Lower lobe of right lung (tissue), 2 donors: Measurements from ENCODE around the gene RNASEH2B. TPM values are rescaled to one million over a fixed set of nuclear protein-coding genes. Genes with fewer than 3 reads are reported as not detected.

Experiments used
- ATAC-seq, 2 donors: fragments of 200-7000 bp; cut with Tn5 transposase; one replicate each; pipeline ENCODE4 v1.9.1; 2020 to 2022; ENCODE audit warnings: mild to moderate bottlenecking in 2 of 2, moderate library complexity in 2 of 2
- DNase-seq: peaks from one replicate; pipeline ENCODE4 v3.0.0-alpha.2; 2020
- H3K27ac ChIP-seq: fragments of 200-600 bp; one replicate; pipeline ENCODE4 v1.8.0; 2022
- H3K27me3 ChIP-seq: fragments of 200-600 bp; one replicate; pipeline ENCODE4 v1.8.0; 2022; ENCODE audit warnings: low read depth
- H3K36me3 ChIP-seq: fragments of 200-600 bp; one replicate; pipeline ENCODE4 v1.8.0; 2022; ENCODE audit warnings: mild to moderate bottlenecking
- H3K4me1 ChIP-seq: fragments of 200-600 bp; one replicate; pipeline ENCODE4 v1.8.0; 2022
- H3K4me3 ChIP-seq: fragments of 200-600 bp; one replicate; pipeline ENCODE4 v1.8.0; 2022; ENCODE audit warnings: mild to moderate bottlenecking
- H3K9me3 ChIP-seq: fragments of 200-600 bp; one replicate; pipeline ENCODE4 v1.8.0; 2022
- CTCF ChIP-seq: fragments of 200-600 bp; IDR thresholded peaks from one replicate; pipeline ENCODE4 v1.8.0; 2022; ENCODE audit warnings: antibody characterized with exemption, mild to moderate bottlenecking
- intact Hi-C: fragments of 100-400 bp; cut with DNase I; formaldehyde crosslinking; loops from one replicate; pipeline ENCODE4 v1.11.0; 2022
- total RNA-seq: library from RNA; stranded (reverse); fragmentation: NEBNext Ultra II Directional; extraction: Animal tissue kit (Norgen Biotek cat#: 25700); gene quantifications from one replicate; pipeline ENCODE4 v1.2.1, GENCODE V29; 2021
- donor health status: DM: no; HTN: yes; CAD: no; lungs with severe emphysema.

RNASEH2B gene
- total RNA-seq, 1 donor from 2014 or later, result 50.7 TPM

GRCh38 chr13:50871405-50871804 is 38.2 kb upstream of the RNASEH2B start:
- no peak for DNase-seq
- H3K36me3 ChIP-seq, result no peaks in the 10 kb centered on the region
- H3K4me3 ChIP-seq, result no peak overlapping the region
- no peak for TF ChIP-seq CTCF
- no peaks in the 10 kb centered on the region for H3K27me3 ChIP-seq
- ATAC-seq, result no peak
- no peak overlapping the region for H3K27ac ChIP-seq
- no peaks in the 10 kb centered on the region for H3K4me1 ChIP-seq
- intact Hi-C loops, result no loop called here
- no peaks in the 10 kb centered on the region for H3K9me3 ChIP-seq

- DNase-seq (no peak), ATAC-seq (no peak)
- H3K9me3 ChIP-seq, result no peaks in the 10 kb centered on the region
- intact Hi-C loops, result no loop called here
- H3K27me3 ChIP-seq, result no peaks in the 10 kb centered on the region
- no peak overlapping the region for H3K27ac ChIP-seq
- H3K4me1 ChIP-seq, result no peaks in the 10 kb centered on the region
- H3K4me3 ChIP-seq, result no peak overlapping the region
- H3K36me3 ChIP-seq, result no peaks in the 10 kb centered on the region
- TF ChIP-seq CTCF, result no peak
Observed at GRCh38 chr13:50873467-50873866, 36.1 kb upstream of the RNASEH2B start.

- Histone ChIP-seq H3K4me3 (no peak overlapping the region), H3K27me3 (no peaks in the 10 kb centered on the region), H3K36me3 (no peaks in the 10 kb centered on the region), H3K9me3 (no peaks in the 10 kb centered on the region), H3K27ac (no peak overlapping the region), H3K4me1 (no peaks in the 10 kb centered on the region)
- DNase-seq (no peak), ATAC-seq (no peak)
- intact Hi-C loops, result no loop called here
- TF ChIP-seq CTCF, result no peak
Observed at GRCh38 chr13:50873991-50874390, 35.6 kb upstream of the RNASEH2B start.

DNA sequence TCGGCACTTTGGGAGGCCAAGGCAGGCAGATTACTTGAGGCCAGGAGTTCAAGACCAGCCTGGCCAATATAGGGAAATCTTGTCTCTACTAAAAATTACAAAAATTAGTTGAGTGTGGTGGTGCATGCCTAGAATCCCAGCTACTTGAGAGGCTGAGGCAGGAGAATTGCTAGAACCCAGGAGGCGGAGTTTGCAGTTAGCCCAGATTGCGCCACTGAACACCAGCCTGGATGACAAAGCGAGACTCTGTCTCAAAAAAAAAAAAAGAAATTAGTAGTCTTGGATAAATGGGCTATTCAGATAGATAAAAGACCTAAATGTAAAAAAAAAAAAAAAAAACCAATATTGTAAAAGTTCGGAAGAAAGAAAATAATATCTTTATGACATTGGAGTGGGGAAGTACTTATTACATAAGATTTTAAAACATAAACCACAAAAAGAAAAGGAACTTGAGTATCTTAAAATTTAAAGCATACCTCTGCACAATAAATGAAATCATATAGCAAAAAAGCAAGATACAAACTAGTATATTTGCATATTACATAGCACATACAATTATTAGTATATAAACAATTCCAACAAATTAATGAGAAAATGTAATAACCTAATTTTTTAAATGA is 26.7 kb upstream of the RNASEH2B start:
- TF ChIP-seq CTCF, result no peak
- intact Hi-C loops, result no loop called here
- no peaks in the 10 kb centered on the region for H3K9me3 ChIP-seq
- ATAC-seq, result no peak
- H3K27ac ChIP-seq, result no peak overlapping the region
- H3K36me3 ChIP-seq, result no peaks in the 10 kb centered on the region
- no peak overlapping the region for H3K4me3 ChIP-seq
- DNase-seq, result no peak
- H3K4me1 ChIP-seq, result no peaks in the 10 kb centered on the region
- H3K27me3 ChIP-seq, result no peaks in the 10 kb centered on the region

GRCh38 chr13:50883728-50884127 is 25.9 kb upstream of the RNASEH2B start:
- TF ChIP-seq CTCF, result no peak
- H3K27ac ChIP-seq, result no peak overlapping the region

DNA sequence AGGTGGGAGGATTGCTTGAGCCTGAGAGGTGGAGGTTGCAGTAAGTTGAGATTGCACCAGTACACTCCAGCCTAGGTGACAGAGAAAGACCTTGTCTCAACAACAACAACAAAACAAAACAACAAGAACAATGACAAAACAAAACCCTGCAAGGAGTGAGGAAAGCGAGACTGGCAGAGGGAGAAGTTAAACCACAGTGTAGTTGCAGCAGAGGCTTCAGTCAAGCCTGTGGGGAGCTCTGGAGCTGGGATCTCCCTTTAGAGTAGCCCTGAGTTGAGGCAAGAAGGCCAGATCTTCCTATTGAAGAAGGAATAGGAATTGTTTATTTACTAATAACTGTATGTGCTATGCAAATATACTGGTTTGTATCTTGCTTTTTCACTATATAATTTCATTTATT is 25.3 kb upstream of the RNASEH2B start:
- Histone ChIP-seq H3K9me3 (no peaks in the 10 kb centered on the region), H3K4me1 (no peaks in the 10 kb centered on the region), H3K4me3 (no peak overlapping the region), H3K27ac (no peak overlapping the region), H3K36me3 (no peaks in the 10 kb centered on the region), H3K27me3 (no peaks in the 10 kb centered on the region)
- TF ChIP-seq CTCF, result no peak
- intact Hi-C loops, result no loop called here
- ATAC-seq (no peak), DNase-seq (no peak)

More at GRCh38 chr13:50883728-50884127, 25.9 kb upstream of the RNASEH2B start:
- no peaks in the 10 kb centered on the region for H3K27me3 ChIP-seq
- intact Hi-C loops, result no loop called here
- no peaks in the 10 kb centered on the region for H3K36me3 ChIP-seq
- no peaks in the 10 kb centered on the region for H3K4me1 ChIP-seq
- DNase-seq, result no peak
- H3K4me3 ChIP-seq, result no peak overlapping the region
- ATAC-seq, result no peak
- no peaks in the 10 kb centered on the region for H3K9me3 ChIP-seq
